ENCODE results near the gene HHAT. TPM values are rescaled to one million over a fixed set of nuclear protein-coding genes. Genes with fewer than 3 reads are reported as not detected.

Gene HHAT
- polyA plus RNA-seq, 3 donors = 1.1 to 1.6 (median 1.5) TPM

DNA sequence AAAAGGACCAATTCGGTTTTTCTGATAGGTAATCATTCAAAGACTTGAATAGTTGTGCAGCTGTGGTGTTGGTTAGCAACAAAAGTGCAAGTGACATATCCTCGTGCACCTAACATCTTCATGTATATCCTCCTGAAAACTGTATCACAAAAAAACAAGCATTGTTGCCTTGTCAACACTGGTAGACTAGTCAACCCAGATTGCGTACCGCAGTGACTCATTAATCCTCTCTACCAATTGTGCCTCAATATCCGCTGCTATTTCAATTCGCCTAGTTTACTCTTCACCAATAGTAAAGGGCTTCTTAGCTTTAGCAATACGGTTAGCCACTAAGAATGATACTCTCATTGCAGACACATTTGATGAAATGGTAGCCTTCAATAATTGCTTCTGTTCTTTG lies 3.5 kb downstream of the HHAT start:
- H3K9me3 Mint-ChIP-seq = peaks cover 0 to 3% (median 0%) of the 10 kb centered on the region in 7 donors
- Histone ChIP-seq H3K36me3 (replicated peaks in 1 of 2; ENCODE audit: control insufficient read depth in 1 of 2, insufficient read depth in 2 of 2, low read length in 2 of 2) (no peaks in the 10 kb centered on the region), H3K27ac (ENCODE audit: low read depth in 1 of 2, low read length in 2 of 2) (no peak overlapping the region), H4K20me1 (ENCODE audit: insufficient read depth, low read length) (no peaks in the 10 kb centered on the region), H2AFZ (ENCODE audit: insufficient read depth, low read depth, low read length, poor library complexity, severe bottlenecking) (no peak overlapping the region), H3K4me3 (replicated peaks in 1 of 3; ENCODE audit: low read depth in 2 of 3, low read length in 3 of 3) (no peak overlapping the region), H3K9me3 (replicated peaks in 1 of 2; ENCODE audit: control insufficient read depth in 1 of 2, insufficient read depth in 1 of 2, low read length in 2 of 2) (no peaks in the 10 kb centered on the region), H3K4me2 (replicated peaks; ENCODE audit: extremely low read depth, low read length, poor library complexity, severe bottlenecking) (no peak overlapping the region), H3K4me1 (ENCODE audit: control insufficient read depth in 1 of 2, insufficient read depth in 2 of 2, low read length in 2 of 2) (peaks cover 13 to 18% of the 10 kb centered on the region in 2 donors), H3K27me3 (ENCODE audit: control insufficient read depth in 2 of 2, insufficient read depth in 2 of 2, low read length in 2 of 2) (no peaks in the 10 kb centered on the region), H3K79me2 (ENCODE audit: insufficient read depth, low read length) (no peaks in the 10 kb centered on the region), H3K9ac (ENCODE audit: insufficient read depth, low read length, poor library complexity, severe bottlenecking) (no peak overlapping the region)
- TF ChIP-seq, protein P1, sequence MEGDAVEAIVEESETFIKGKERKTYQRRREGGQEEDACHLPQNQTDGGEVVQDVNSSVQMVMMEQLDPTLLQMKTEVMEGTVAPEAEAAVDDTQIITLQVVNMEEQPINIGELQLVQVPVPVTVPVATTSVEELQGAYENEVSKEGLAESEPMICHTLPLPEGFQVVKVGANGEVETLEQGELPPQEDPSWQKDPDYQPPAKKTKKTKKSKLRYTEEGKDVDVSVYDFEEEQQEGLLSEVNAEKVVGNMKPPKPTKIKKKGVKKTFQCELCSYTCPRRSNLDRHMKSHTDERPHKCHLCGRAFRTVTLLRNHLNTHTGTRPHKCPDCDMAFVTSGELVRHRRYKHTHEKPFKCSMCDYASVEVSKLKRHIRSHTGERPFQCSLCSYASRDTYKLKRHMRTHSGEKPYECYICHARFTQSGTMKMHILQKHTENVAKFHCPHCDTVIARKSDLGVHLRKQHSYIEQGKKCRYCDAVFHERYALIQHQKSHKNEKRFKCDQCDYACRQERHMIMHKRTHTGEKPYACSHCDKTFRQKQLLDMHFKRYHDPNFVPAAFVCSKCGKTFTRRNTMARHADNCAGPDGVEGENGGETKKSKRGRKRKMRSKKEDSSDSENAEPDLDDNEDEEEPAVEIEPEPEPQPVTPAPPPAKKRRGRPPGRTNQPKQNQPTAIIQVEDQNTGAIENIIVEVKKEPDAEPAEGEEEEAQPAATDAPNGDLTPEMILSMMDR (IDR thresholded peaks at IDR 0.05) = no peak
- peaks cover 14% of the 10 kb centered on the region for H3K4me1 Mint-ChIP-seq
- WGBS (ENCODE audit: insufficient coverage) = 94% methylated on average over 3 of the region's 7 CpGs
- H3K36me3 Mint-ChIP-seq = no peaks in the 10 kb centered on the region
- H3K27me3 Mint-ChIP-seq (ENCODE audit: low read depth in 3 of 3) = peaks cover 0 to 4% (median 2%) of the 10 kb centered on the region in 3 donors
- H3K4me3 Mint-ChIP-seq = no peak overlapping the region
- intact Hi-C loops (cut with micrococcal nuclease) = no loop called here
- no peak for DNase-seq
- H3K27ac Mint-ChIP-seq = no peak overlapping the region

DNA sequence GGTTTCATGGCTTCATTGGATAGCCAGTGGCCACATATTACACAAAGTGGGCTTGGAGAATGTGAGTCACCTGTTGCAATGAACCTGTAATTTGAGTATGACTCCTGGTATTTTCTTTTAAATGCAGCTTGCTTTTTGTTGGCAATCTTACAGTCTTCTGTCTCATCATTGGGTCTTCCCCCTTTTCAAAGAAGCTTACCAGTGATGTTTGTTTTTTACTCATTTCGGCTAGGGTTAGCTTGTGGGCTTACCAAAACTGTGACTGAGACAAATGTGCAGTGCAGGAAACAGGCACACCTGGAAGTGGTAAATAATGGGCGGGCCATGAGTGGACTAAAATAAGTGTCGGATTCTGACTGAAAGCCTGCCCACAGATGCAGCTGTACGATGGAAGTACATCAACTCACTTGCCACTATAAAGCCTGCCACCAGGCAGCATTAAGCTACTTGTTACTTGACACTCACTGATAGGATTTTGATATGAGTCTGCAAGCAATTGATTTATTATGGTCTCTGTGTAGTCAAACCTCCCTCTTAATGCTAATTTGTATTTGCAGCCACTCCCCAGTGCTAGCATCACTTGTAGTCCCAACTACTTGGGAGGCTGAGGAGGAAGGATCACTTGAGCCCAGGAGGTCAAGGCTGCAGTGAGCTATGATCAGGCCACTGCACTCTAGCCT lies 4.2 kb downstream of the HHAT start:
- Mint-ChIP-seq H3K9me3 (peaks cover 0 to 3% (median 0%) of the 10 kb centered on the region in 7 donors), H3K27ac (no peak overlapping the region), H3K27me3 (ENCODE audit: low read depth in 3 of 3) (peaks cover 0 to 4% (median 2%) of the 10 kb centered on the region in 3 donors), H3K36me3 (no peaks in the 10 kb centered on the region), H3K4me1 (peaks cover 13% of the 10 kb centered on the region), H3K4me3 (no peak overlapping the region)
- no peak overlapping the region for H2AFZ ChIP-seq (ENCODE audit: insufficient read depth, low read depth, low read length, poor library complexity, severe bottlenecking)
- H3K4me3 ChIP-seq (replicated peaks in 1 of 3; ENCODE audit: low read depth in 2 of 3, low read length in 3 of 3) = no peak overlapping the region
- no peaks in the 10 kb centered on the region for H3K9me3 ChIP-seq (replicated peaks in 1 of 2; ENCODE audit: control insufficient read depth in 1 of 2, insufficient read depth in 1 of 2, low read length in 2 of 2)
- H3K4me2 ChIP-seq (replicated peaks; ENCODE audit: extremely low read depth, low read length, poor library complexity, severe bottlenecking) = no peak overlapping the region
- 20% methylated on average over 1 of the region's 4 CpGs for WGBS (ENCODE audit: insufficient coverage)
- H3K27ac ChIP-seq (ENCODE audit: low read depth in 1 of 2, low read length in 2 of 2) = no peak overlapping the region
- no peaks in the 10 kb centered on the region for H3K79me2 ChIP-seq (ENCODE audit: insufficient read depth, low read length)
- no peaks in the 10 kb centered on the region for H4K20me1 ChIP-seq (ENCODE audit: insufficient read depth, low read length)
- intact Hi-C loops (cut with micrococcal nuclease) = no loop called here
- no peak overlapping the region for H3K9ac ChIP-seq (ENCODE audit: insufficient read depth, low read length, poor library complexity, severe bottlenecking)
- peaks cover 12 to 16% of the 10 kb centered on the region in 2 donors for H3K4me1 ChIP-seq (ENCODE audit: control insufficient read depth in 1 of 2, insufficient read depth in 2 of 2, low read length in 2 of 2)
- H3K27me3 ChIP-seq (ENCODE audit: control insufficient read depth in 2 of 2, insufficient read depth in 2 of 2, low read length in 2 of 2) = no peaks in the 10 kb centered on the region
- H3K36me3 ChIP-seq (replicated peaks in 1 of 2; ENCODE audit: control insufficient read depth in 1 of 2, insufficient read depth in 2 of 2, low read length in 2 of 2) = no peaks in the 10 kb centered on the region
- TF ChIP-seq, protein P1 (IDR thresholded peaks at IDR 0.05) = no peak
- no peak for DNase-seq
